HG03469 (cell line): ENCODE data around the gene FGF10.

Experiments
- ATAC-seq: cut with Tn5 transposase; IDR thresholded peaks from one replicate; pipeline ENCODE4 v1.9.1; 2021; ENCODE audit warnings: mild to moderate bottlenecking, moderate library complexity, moderate number of reproducible peaks; ENCODE audit not compliant: unreplicated experiment

FGF10 gene

GRCh38 chr5:44389090-44389822, at the start of gene FGF10:
TSS of gene FGF10 (minus strand) at chr5:44389420. CDS start at chr5:44388682, 738 bp downstream.
- no peak for ATAC-seq

GRCh38 chr5:44426944-44427343, 37.7 kb upstream of the FGF10 start:
- ATAC-seq: no peak

GRCh38 chr5:44412286-44412685, 23.1 kb upstream of the FGF10 start:
- ATAC-seq: no peak

GRCh38 chr5:44402084-44402483, 12.9 kb upstream of the FGF10 start:
- no peak for ATAC-seq

GRCh38 chr5:44401611-44402010, 12.4 kb upstream of the FGF10 start:
- no peak for ATAC-seq

- no peak for ATAC-seq
Observed at GRCh38 chr5:44398382-44398781, 9.2 kb upstream of the FGF10 start.

GRCh38 chr5:44396312-44396711, 7.1 kb upstream of the FGF10 start:
- ATAC-seq: no peak

GRCh38 chr5:44390351-44390750, 1.1 kb upstream of the FGF10 start:
- ATAC-seq: no peak

- ATAC-seq: no peak
Observed at GRCh38 chr5:44389823-44390143, 563 bp upstream of the FGF10 start.

- ATAC-seq: no peak
Observed at GRCh38 chr5:44388321-44389089, 715 bp downstream of the FGF10 start.

- ATAC-seq: no peak
Observed at GRCh38 chr5:44387921-44388320, 1.3 kb downstream of the FGF10 start.

GRCh38 chr5:44387406-44387805, 1.8 kb downstream of the FGF10 start:
- ATAC-seq: no peak

GRCh38 chr5:44385291-44385900, 3.8 kb downstream of the FGF10 start:
- ATAC-seq: no peak

- no peak for ATAC-seq
Observed at GRCh38 chr5:44384816-44385215, 4.4 kb downstream of the FGF10 start.

- no peak for ATAC-seq
Observed at GRCh38 chr5:44382894-44383293, 6.3 kb downstream of the FGF10 start.

- ATAC-seq: no peak
Observed at GRCh38 chr5:44377057-44377456, 12.2 kb downstream of the FGF10 start.

- ATAC-seq: no peak
Observed at GRCh38 chr5:44372028-44372427, 17.2 kb downstream of the FGF10 start.

- ATAC-seq: no peak
Observed at GRCh38 chr5:44367203-44367602, 22.0 kb downstream of the FGF10 start.

GRCh38 chr5:44365345-44365744, 23.9 kb downstream of the FGF10 start:
- no peak for ATAC-seq

- no peak for ATAC-seq
Observed at GRCh38 chr5:44364097-44364496, 25.1 kb downstream of the FGF10 start.

GRCh38 chr5:44361342-44362001, 27.7 kb downstream of the FGF10 start:
- no peak for ATAC-seq
